Raji (cell line): ENCODE measurements around the gene PDE5A.

Source experiments
- POLR2A ChIP-seq: IDR thresholded peaks from 2 replicates; pipeline ENCODE4 v1.6.1; 2011; ENCODE audit warnings: low read depth, low read length, control low read depth; ENCODE audit not compliant: insufficient read depth

The PDE5A gene

DNA sequence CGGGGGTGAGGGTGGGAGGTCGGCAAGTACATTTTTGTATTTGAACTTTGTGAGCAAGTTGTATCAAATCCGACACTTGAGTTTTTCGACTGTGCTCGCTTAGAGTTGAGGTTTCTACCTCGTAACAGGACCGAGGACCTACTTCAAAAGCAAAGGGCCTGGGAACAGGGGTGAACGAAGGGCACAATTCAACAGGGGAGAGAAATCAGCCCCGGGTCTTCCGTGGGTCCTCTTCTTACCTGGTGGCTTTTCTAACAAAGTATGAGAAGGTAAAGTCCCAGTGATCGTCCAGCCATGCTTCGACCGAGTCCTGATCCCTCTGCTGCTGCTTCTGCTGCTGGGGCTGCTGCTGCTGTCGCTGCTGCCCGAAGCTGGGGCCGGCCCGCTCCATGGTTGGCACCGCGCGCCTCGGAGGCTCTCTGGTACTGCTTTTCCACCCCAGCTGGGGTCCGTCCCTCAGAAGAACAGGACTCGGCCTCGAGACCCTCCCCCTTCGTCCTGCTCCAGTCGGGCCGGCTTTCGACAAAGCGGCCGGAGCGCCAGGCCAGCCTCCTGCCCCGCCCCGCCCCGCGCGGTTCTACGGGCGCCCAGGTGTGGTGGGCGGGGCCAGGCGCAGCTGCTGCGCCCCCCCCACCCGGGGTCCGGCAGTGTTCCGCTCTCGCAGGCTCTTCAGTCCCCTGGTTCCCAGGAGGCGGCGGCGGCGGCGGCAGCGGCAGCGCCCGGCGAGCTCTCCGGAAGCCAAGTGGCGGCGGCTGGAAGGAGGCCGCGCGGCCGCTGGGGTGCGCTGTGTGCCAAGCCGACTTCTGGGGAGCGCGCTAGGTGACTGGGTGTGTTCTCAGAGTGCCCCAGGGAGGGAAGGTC is at the start of gene PDE5A:
PDE5A (minus strand) TSS at position 524 of the 861 bp plus-strand sequence; CDS start at position 391, 133 bp downstream.
- no peak for TF ChIP-seq POLR2A

DNA sequence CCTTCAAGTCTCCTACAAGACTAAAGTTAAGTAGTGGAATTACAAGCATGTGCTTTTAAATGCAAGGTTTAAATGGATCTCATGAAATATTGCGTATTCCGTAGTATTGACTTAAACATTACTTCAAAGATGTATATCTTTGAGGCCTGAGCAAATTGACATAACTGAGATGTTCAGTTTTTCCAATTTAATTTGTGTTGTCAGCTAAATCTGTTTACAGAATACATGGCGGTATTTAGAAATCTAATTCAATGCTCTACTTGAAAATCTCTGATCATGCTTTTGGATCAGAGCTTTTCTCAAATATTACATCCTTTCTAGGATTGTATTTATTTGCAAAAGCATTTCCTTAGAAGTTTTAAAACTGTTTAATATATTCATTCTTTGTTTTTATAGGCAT is 47.5 kb upstream of the PDE5A start:
- no peak for TF ChIP-seq POLR2A

DNA sequence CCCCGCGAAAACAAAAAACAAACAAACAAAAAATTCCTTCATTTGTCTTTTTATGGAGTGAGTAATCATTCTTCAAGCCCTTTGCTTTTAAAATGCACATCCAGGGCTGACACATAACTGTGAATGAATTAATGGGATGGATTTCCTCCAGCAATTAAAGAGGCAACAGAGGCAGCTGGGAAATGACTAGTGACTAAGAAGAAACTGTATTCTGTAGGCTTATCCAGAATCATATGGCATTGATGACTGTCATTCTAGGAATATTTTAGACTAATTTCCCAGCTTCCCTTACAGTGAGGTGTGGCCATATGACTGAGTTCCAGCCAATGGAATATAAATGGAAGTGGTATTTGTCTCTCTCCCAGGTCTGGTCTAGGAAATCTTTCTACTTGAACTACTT is 46.8 kb upstream of the PDE5A start:
- no peak for TF ChIP-seq POLR2A

DNA sequence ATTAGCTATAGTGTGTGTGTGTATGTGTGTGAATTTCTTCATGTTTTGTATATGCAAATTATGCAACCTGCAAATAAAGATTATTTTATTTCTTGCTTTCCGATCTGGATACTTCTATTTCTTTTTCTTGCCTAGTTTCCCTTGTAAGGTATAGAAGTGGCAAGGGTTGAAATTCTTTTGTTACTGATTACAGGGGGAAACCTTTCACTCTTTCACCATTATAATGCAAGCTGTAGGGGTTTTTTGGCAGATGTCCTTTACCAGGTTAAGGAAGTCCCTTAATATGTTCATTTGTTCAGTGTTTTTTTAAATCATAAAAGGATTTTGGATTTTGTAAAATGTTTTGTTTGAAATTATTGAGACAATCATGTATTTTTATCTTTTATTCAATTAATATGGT is 44.3 kb upstream of the PDE5A start:
- TF ChIP-seq POLR2A = no peak

DNA sequence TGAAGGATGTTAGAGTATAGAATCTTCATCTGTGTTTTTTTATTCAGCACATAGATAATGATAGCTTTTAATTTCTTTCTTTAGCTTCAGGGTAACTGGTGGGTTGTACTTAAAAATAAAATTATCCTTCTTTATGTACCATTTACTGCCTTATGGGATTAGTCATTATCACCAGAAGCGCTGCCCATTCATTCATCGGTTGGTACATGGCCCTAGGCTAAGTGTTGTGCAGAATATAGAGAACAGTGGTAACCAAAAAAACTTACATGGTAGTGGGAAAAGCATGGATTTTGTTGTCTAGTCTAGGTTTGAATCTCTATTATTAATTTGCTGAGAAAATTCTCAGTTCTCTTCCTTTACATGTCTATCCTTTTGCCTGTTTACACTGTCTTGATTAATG is 43.5 kb upstream of the PDE5A start:
- no peak for TF ChIP-seq POLR2A

DNA sequence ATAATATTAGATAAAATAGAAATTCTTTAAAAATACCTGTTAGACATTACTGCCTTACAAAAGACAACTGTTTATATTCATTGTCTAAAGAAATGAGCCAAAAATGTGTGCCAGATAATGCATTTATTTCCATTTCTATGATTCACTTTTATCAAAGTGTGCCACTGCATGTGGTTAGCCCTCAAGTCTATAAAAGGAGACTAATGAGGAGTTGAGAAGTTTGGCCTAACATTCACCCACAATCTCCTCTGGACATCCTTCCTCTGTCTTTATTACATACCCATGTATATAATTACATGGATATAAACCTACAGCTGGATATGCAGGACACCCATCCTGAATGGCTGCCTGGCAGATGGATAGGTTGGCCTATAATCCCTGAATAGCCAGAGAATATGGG is 42.6 kb upstream of the PDE5A start:
- no peak for TF ChIP-seq POLR2A

DNA sequence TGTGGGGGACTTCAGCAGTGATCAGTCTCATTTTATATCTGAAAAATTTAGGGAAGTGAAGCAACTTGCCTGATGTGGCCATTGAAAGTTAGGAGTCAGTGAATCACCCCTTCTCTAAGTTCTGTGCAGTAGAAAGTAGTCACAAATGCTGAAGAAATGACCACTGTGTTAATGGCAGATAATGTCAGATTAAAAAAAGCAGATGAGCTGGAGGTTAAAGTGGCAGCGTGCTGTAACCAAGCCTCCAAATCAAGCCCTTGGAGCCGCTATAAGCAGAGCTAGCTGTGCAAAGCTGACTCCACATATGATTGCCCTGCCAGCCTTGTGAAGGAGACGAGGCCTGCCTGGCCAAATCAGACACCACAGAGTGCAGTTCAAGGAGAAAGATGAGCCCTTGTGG is 39.2 kb upstream of the PDE5A start:
- TF ChIP-seq POLR2A = no peak

DNA sequence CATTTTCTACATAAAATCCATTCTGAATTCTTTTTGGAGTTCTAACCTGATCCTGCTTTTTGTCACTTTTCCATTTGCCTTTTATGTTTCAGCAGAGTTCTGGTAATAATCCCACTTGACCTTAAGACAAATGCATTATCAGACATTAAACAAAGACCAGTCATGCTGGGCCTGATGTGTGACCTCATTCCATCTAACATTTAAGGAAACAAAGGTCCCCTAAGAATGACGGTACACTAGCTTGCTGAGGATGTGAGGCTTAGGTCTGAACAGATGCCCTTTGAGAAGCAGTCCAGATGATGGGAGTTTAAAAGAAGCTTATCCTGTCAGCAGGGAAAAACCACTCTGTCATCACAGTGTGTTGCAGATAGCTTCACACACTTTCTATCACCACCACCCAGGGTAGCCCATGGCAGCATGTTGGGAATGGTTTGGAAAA is 38.1 kb upstream of the PDE5A start:
- no peak for TF ChIP-seq POLR2A

DNA sequence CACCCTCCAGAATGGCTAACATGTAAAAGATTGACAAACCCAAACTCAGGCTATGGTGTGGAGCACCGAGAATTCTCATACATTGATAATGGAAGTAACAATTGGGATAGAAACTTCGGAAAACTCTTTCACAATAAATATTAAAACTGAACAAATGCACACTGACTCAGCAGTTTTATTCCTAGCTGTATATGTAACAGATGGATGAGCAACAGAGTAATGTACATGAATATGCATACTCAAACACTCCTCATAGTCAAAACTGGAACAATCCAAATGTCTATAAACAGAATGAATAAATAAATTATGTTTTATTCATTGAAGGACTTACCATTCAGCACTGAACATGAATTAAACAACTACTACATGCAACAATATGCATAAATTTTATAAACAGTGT is 37.1 kb upstream of the PDE5A start:
- no peak for TF ChIP-seq POLR2A

DNA sequence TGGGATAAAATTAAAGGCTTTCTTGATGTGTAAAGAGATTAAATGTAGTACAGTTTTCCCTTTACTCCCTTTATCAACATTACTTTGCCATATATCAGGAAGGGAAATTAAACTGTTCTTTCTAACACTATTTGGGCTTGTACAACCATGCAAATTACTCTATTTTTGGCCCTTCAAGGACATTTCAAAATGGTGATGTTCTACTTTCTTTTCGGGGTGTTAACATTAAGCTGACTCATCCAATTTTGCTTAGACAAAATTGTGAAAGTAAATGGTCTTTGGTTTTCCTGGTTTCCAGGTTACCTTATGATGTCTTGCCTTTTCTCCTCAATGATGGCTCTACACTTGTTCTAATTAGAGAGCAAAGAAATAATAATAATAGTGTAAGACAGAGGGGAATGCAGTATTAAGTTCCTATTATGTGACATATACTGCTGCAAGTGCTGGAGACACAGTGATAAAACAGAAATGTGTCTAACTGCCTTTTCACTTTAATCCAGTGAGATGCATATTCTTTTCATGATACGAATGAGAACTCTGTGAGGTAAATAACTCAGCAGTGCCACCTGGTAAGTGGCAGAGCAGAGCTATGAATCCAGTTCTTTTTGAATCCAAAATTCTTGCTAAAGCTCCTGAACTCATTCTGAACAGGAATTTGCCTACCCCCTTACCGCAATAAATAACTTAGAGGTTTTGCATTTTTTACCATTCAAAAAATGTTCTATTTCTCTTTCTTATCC is 35.7 kb upstream of the PDE5A start:
- TF ChIP-seq POLR2A = no peak

DNA sequence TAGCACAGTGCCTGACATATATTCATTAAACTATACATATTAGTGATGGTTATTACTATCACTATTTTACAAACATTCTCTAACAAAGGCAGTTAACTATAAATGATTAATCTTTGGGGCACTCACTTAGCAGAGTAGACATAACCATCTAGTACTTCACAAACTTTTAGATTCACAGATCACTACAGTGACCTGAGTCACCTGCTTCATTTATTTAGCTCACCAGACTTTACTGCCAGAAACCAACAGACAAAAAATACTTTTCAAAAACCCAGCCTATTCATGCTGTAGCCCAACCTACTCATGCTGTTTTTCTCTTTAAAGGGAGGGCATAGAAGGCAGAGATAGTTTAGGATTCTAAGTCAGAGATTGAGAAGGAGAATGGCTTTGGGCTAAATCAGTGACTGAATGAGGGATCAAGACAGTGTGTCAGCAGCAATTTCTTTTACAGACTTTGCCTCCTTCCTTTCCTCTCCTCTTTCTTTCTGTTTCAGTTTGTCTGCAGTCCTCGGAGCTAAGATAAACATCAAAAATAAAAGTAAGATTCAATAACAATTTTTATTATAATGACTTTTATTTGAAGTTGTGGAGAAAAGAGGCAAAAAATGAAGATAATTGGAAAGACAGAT is 34.7 kb upstream of the PDE5A start:
- no peak for TF ChIP-seq POLR2A

DNA sequence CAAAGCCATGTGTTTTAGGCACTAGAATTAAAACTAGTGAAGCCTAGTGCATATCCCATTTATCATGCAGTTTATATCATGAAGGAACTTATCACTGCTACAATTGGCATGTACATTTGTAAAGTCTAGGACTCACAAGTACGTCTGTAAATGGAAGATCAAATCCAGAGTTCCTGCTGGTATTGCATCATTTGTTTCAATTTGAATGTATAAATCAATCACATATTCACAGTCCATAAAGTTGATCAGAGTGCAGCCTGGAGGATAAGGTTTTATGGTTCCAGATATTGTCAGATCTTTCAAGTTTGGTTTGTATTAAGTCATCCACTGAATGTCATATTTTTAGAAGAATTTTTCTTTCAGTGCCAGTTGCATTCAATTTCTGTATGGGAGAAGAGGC is 32.6 kb upstream of the PDE5A start:
- no peak for TF ChIP-seq POLR2A

DNA sequence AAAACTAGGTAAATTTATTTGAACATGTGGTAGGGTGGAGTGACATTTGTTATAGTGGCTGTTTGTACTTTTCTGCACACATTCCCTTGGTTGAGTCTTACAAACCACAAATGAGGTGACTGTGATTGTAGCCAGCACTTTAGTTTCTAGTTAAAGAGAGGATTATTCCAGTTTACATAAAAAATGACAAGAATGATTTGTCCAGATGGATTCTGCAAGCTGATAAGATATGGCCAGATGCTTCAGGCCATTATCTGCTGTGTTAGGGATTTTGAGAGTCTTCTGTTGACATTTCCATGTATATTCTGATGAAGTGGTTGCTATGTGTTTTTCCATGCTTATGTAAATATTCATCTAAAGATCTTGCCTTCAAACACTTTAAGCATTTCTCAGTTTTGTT is 31.0 kb upstream of the PDE5A start:
- no peak for TF ChIP-seq POLR2A

DNA sequence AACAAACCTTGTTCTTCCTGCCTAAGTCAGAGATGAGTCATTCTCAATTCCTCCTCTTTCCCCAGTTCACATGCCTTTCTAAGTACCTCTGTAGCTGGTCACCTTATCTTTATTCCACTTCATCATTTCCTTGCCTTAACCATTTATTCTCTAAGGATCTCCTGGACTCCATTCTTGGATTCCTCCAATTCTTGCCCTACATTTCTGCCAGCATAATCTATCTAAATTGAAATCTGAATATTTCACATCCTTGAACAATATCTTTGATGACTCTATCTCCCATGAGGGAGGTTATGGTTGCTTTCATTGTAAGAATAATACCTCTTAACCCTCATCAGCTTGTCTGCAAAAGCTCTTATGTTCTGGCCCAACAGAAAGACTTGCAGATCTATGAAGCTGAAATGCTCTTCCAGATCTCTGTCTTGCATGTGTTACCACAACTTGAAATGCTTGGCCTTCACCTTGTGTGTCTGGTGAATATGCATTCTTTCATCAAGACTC is 28.6 kb upstream of the PDE5A start:
- no peak for TF ChIP-seq POLR2A

DNA sequence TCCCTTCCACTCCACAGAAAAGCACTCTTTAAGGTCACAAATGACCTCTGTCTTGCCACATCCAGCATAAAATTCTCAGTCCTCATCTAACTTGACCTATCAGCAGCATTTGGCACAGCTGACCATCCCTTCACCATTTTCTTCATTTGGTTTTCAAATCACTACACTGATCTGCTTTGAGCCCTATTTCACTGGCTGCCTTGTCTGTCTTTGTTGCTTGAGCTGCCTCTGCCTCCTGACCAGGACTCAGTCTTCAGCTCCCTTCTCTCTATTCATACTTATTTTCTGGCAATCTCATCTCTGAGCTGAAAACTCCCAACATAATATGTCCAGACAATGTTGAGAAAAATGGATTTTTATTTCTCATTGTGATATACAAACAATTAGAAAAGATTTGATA is 27.7 kb upstream of the PDE5A start:
- no peak for TF ChIP-seq POLR2A
